Type B pancreatic cell (in vitro differentiated cells): ENCODE results near the gene ZNF45. TPM values are rescaled to one million over a fixed set of nuclear protein-coding genes. Genes with fewer than 3 reads are reported as not detected.

Experiments
- DNase-seq: peaks from one replicate; pipeline ENCODE4 v3.0.0; 2021; ENCODE audit warnings: mixed read lengths; ENCODE audit not compliant: unreplicated experiment; ENCODE audit errors: extremely low spot score
- H3K27ac Mint-ChIP-seq: 2 replicates; pipeline ENCODE4 v1.8.0; 2021; ENCODE audit warnings: mild to moderate bottlenecking, mixed read lengths
- H3K27me3 Mint-ChIP-seq: 2 replicates; pipeline ENCODE4 v1.8.0; 2021; ENCODE audit warnings: mixed read lengths
- H3K36me3 Mint-ChIP-seq: 2 replicates; pipeline ENCODE4 v1.8.0; 2021; ENCODE audit warnings: mixed read lengths
- H3K4me1 Mint-ChIP-seq: one replicate; pipeline ENCODE4 v1.8.0; 2021; ENCODE audit warnings: mixed read lengths; ENCODE audit not compliant: unreplicated experiment
- H3K4me3 Mint-ChIP-seq: 2 replicates; pipeline ENCODE4 v1.8.0; 2021; ENCODE audit warnings: mild to moderate bottlenecking, mixed read lengths
- H3K9me3 Mint-ChIP-seq: 2 replicates; pipeline ENCODE4 v1.8.0; 2021; ENCODE audit warnings: mixed read lengths
- CTCF ChIP-seq: fragments of 200-600 bp; sonication (generic); conservative IDR thresholded peaks from 2 replicates; pipeline ENCODE4 v1.5.0; 2021; ENCODE audit warnings: antibody characterized with exemption, mild to moderate bottlenecking
- total RNA-seq: library from RNA; stranded (reverse); gene quantifications from 2 replicates; pipeline ENCODE4 v1.2.1, GENCODE V29; 2021; ENCODE audit warnings: low replicate concordance

ZNF45 gene
- total RNA-seq, 1 donor from 2014 or later, result 19.2 TPM

GRCh38 chr19:43928820-43929219 is 6.3 kb downstream of the ZNF45 start:
- Mint-ChIP-seq H3K4me3 (no peak overlapping the region), H3K36me3 (peaks cover 62% of the 10 kb centered on the region)
- TF ChIP-seq CTCF, result no peak

GRCh38 chr19:43923875-43924274 is 11.2 kb downstream of the ZNF45 start:
- no peak for DNase-seq
- Mint-ChIP-seq H3K27me3 (no peaks in the 10 kb centered on the region), H3K4me1 (no peaks in the 10 kb centered on the region), H3K4me3 (no peak overlapping the region), H3K36me3 (peaks cover 68% of the 10 kb centered on the region), H3K27ac (no peak overlapping the region), H3K9me3 (peaks cover 6% of the 10 kb centered on the region)
- no peak for TF ChIP-seq CTCF

More at GRCh38 chr19:43928820-43929219, 6.3 kb downstream of the ZNF45 start:
- Mint-ChIP-seq H3K27ac (no peak overlapping the region), H3K27me3 (no peaks in the 10 kb centered on the region), H3K9me3 (no peaks in the 10 kb centered on the region), H3K4me1 (peaks cover under 1% of the 10 kb centered on the region)
- DNase-seq, result no peak

- Mint-ChIP-seq H3K36me3 (peaks cover 82% of the 10 kb centered on the region), H3K4me1 (no peaks in the 10 kb centered on the region), H3K27ac (no peak overlapping the region), H3K4me3 (no peak overlapping the region), H3K9me3 (peaks cover 41% of the 10 kb centered on the region), H3K27me3 (no peaks in the 10 kb centered on the region)
- DNase-seq, result no peak
- TF ChIP-seq CTCF, result no peak
Observed at GRCh38 chr19:43914051-43914450, 21.0 kb downstream of the ZNF45 start.

GRCh38 chr19:43913383-43913782 is 21.7 kb downstream of the ZNF45 start:
- no peak overlapping the region for H3K27ac Mint-ChIP-seq
- H3K4me1 Mint-ChIP-seq, result no peaks in the 10 kb centered on the region
- DNase-seq, result no peak
- no peak for TF ChIP-seq CTCF
- H3K9me3 Mint-ChIP-seq, result peaks cover 43% of the 10 kb centered on the region
- H3K36me3 Mint-ChIP-seq, result peaks cover 77% of the 10 kb centered on the region
- H3K4me3 Mint-ChIP-seq, result no peak overlapping the region
- no peaks in the 10 kb centered on the region for H3K27me3 Mint-ChIP-seq

GRCh38 chr19:43910884-43911283 is 24.2 kb downstream of the ZNF45 start:
- H3K4me3 Mint-ChIP-seq, result no peak overlapping the region
- peaks cover 71% of the 10 kb centered on the region for H3K36me3 Mint-ChIP-seq
- H3K27me3 Mint-ChIP-seq, result no peaks in the 10 kb centered on the region
- no peaks in the 10 kb centered on the region for H3K4me1 Mint-ChIP-seq
- H3K27ac Mint-ChIP-seq, result no peak overlapping the region
- H3K9me3 Mint-ChIP-seq, result peaks cover 53% of the 10 kb centered on the region
- no peak for TF ChIP-seq CTCF
- no peak for DNase-seq

GRCh38 chr19:43908659-43909058 is 26.4 kb downstream of the ZNF45 start:
- no peak overlapping the region for H3K27ac Mint-ChIP-seq
- peaks cover 52% of the 10 kb centered on the region for H3K9me3 Mint-ChIP-seq
- no peaks in the 10 kb centered on the region for H3K27me3 Mint-ChIP-seq
- peaks cover 55% of the 10 kb centered on the region for H3K36me3 Mint-ChIP-seq
- H3K4me1 Mint-ChIP-seq, result no peaks in the 10 kb centered on the region
- no peak overlapping the region for H3K4me3 Mint-ChIP-seq
- no peak for TF ChIP-seq CTCF
- DNase-seq, result no peak
